ENCODE measurements around the gene NIM1K. TPM values are rescaled to one million over a fixed set of nuclear protein-coding genes. Genes with fewer than 3 reads are reported as not detected.

Gene NIM1K
- total and polyA plus RNA-seq, 2 of the 4 experiments (the other 2 are of a cell fraction): 0.54 to 0.68 TPM

- Histone ChIP-seq H2AK9ac (replicated peaks; ENCODE audit: low read depth, low read length, poor library complexity) (no peak overlapping the region), H3K14ac (replicated peaks; ENCODE audit: low read depth, low read length) (no peak overlapping the region), H3K4me3 (ENCODE audit: insufficient read depth, low read depth, low read length) (no peak overlapping the region), H2AK5ac (ENCODE audit: low read depth, low read length) (no peak overlapping the region), H3K79me1 (ENCODE audit: low read depth in 1 of 2, low read length in 2 of 2) (no peaks in the 10 kb centered on the region), H4K8ac (ENCODE audit: low read depth in 2 of 2, low read length in 2 of 2) (no peak overlapping the region), H3K4ac (ENCODE audit: low read depth, low read length) (no peak overlapping the region), H3K9me3 (ENCODE audit: control insufficient read depth, insufficient read depth, low read length) (no peaks in the 10 kb centered on the region), H4K91ac (ENCODE audit: insufficient read depth, low read depth, low read length) (no peak overlapping the region), H3K9me1 (ENCODE audit: insufficient read depth, low read length) (no peaks in the 10 kb centered on the region), H2BK120ac (ENCODE audit: low read depth, low read length) (no peak overlapping the region), H3K9ac (ENCODE audit: low read depth, low read length) (no peak overlapping the region), H3K18ac (ENCODE audit: low read depth, low read length) (no peak overlapping the region), H2BK15ac (ENCODE audit: low read depth, low read length) (no peak overlapping the region), H2BK20ac (ENCODE audit: low read depth, low read length) (no peak overlapping the region), H3K56ac (ENCODE audit: extremely low read depth, insufficient read depth, low read length) (no peak overlapping the region), H2AFZ (replicated peaks; ENCODE audit: low read length, poor library complexity) (no peak overlapping the region), H4K5ac (ENCODE audit: low read depth, low read length) (no peak overlapping the region), H3K36me3 (ENCODE audit: control insufficient read depth, insufficient read depth, low read length) (no peaks in the 10 kb centered on the region), H3K27me3 (ENCODE audit: control insufficient read depth, insufficient read depth, low read length) (peaks cover 12% of the 10 kb centered on the region), H3K4me1 (ENCODE audit: control insufficient read depth, insufficient read depth, low read length) (no peaks in the 10 kb centered on the region), H3K23ac (ENCODE audit: low read depth, low read length) (no peak overlapping the region), H3K4me2 (ENCODE audit: low read depth, low read length) (no peak overlapping the region), H4K20me1 (ENCODE audit: insufficient read depth, low read length) (no peaks in the 10 kb centered on the region), H2BK5ac (ENCODE audit: low read depth, low read length, poor library complexity, severe bottlenecking) (no peak overlapping the region), H3K27ac (ENCODE audit: insufficient read depth, low read length) (no peak overlapping the region)
- TF ChIP-seq MAFK (IDR thresholded peaks at IDR 0.05; ENCODE audit: low read depth, low read length): no peak
- TF ChIP-seq POLR2A (IDR thresholded peaks at IDR 0.05; ENCODE audit: low read depth, low read length): no peak
- TF ChIP-seq, protein P1, sequence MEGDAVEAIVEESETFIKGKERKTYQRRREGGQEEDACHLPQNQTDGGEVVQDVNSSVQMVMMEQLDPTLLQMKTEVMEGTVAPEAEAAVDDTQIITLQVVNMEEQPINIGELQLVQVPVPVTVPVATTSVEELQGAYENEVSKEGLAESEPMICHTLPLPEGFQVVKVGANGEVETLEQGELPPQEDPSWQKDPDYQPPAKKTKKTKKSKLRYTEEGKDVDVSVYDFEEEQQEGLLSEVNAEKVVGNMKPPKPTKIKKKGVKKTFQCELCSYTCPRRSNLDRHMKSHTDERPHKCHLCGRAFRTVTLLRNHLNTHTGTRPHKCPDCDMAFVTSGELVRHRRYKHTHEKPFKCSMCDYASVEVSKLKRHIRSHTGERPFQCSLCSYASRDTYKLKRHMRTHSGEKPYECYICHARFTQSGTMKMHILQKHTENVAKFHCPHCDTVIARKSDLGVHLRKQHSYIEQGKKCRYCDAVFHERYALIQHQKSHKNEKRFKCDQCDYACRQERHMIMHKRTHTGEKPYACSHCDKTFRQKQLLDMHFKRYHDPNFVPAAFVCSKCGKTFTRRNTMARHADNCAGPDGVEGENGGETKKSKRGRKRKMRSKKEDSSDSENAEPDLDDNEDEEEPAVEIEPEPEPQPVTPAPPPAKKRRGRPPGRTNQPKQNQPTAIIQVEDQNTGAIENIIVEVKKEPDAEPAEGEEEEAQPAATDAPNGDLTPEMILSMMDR (conservative IDR thresholded peaks at IDR 0.05; ENCODE audit: low read depth, low read length): no peak
- no peak for TF ChIP-seq RFX5 (IDR thresholded peaks at IDR 0.05; ENCODE audit: low read depth, low read length)
- no TSS peak for BruUV-seq (replicated peaks)
- ATAC-seq (ENCODE audit: low read depth) (no peak), DNase-seq (no peak)
- in situ Hi-C loops (cut with MboI; ENCODE audit: low sequenced_read_pairs): no loop called here
- CTCF ChIA-PET: no interaction called here
- POLR2A ChIA-PET (ENCODE audit: unreplicated experiment): no interaction called here
- 69% methylated on average over 4 of the region's 4 CpGs; no CpG with 5 or more reads in 1 of the 2 experiments for WGBS, 2 experiments (ENCODE audit: extremely low coverage in 2 of 2, insufficient read length in 1 of 2)
- intact Hi-C loops (cut with micrococcal nuclease): no loop called here
- dilution Hi-C loops (cut with HindIII; ENCODE audit: low sequenced_read_pairs, unreplicated experiment): no loop called here
These were observed 83.4 kb downstream of the NIM1K start for GRCh38 chr5:43275391-43275790.

All from IMR-90 (cell line).